HAP-1 (cell line): ENCODE measurements around the gene CCDC112.

Source experiments
- DNase-seq, 2 experiments: peaks; one replicate each; pipeline ENCODE4 v3.0.0-alpha.2; 2016 to 2020; ENCODE audit warnings: low spot score in 2 of 2
- H3K27me3 ChIP-seq: fragments of 250-450 bp; sonication (Bioruptor Pico); 2 replicates; pipeline ENCODE4 v1.5.1; 2020; ENCODE audit warnings: low read depth, mild to moderate bottlenecking, moderate library complexity
- H3K36me3 ChIP-seq: fragments of 250-450 bp; sonication (Bioruptor Pico); replicated peaks from 2 replicates; pipeline ENCODE4 v1.5.1; 2020; ENCODE audit warnings: mild to moderate bottlenecking
- H3K4me1 ChIP-seq: fragments of 250-450 bp; sonication (Bioruptor Pico); 2 replicates; pipeline ENCODE4 v1.5.1; 2020; ENCODE audit warnings: mild to moderate bottlenecking
- H3K4me3 ChIP-seq: fragments of 250-450 bp; sonication (Bioruptor Pico); 2 replicates; pipeline ENCODE4 v1.5.1; 2020; ENCODE audit warnings: mild to moderate bottlenecking, moderate library complexity
- H3K9me3 ChIP-seq: fragments of 250-450 bp; sonication (Bioruptor Pico); 2 replicates; pipeline ENCODE4 v1.5.1; 2020; ENCODE audit warnings: mild to moderate bottlenecking, moderate library complexity
- in situ Hi-C: fragments of 300-500 bp; cut with MboI; formaldehyde crosslinking; loops from 3 replicates; pipeline ENCODE4 v1.14.3; 2020; ENCODE audit warnings: low sequenced_read_pairs, inconsistent platforms, mixed read lengths

Gene CCDC112

DNA sequence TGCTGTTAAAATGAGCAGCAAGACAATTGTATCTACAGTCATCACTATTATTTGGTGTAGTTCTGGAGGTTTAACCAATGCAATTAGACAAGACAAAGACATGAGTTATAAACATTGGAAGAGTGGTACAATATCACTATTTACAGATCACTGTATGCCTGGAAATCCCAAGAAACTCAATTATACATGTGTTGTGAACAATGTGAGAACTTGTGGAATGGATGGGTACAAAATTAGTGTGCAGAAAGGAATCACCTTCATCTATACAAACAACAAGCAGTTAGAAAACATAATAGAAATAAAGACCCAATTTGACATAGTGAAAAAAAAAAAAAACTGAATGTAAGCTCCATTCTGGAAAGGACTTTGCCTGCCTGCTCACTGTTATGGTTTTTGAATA lies 12.4 kb upstream of the CCDC112 start:
- H3K27me3 ChIP-seq: no peaks in the 10 kb centered on the region
- H3K4me1 ChIP-seq: no peaks in the 10 kb centered on the region
- in situ Hi-C loops: loop anchor here (25.0 kb wide), 1 partner anchor 503 kb away; the partner anchor contains the start of gene CDO1
- no peaks in the 10 kb centered on the region for H3K9me3 ChIP-seq
- H3K4me3 ChIP-seq: no peak overlapping the region
- no peaks in the 10 kb centered on the region for H3K36me3 ChIP-seq
- DNase-seq: no peak

DNA sequence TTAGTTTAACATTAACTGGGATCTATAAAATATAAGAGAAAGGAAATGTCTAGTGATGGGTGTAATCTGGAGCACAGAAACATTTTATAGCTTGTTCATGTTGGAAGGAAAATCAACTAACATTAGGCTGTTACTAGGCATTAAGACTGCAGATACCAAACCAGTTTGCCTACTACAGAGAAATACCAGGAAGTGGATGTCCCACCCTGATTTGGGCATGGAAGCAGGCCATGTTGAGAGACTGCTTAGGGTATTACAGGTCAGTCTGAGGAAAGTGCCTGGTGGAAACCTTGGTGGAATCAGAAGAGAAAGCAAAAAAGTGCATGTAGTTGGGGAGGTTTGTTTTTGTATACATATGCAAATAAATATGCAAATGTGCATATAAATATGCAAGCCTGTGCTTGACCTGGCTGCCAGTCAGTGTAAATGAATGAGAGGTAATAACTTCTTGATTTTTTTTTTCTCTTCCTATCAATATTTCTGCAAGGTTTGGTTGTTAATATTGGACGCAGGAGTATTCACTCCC lies 9.6 kb upstream of the CCDC112 start:
- H3K36me3 ChIP-seq: no peaks in the 10 kb centered on the region
- no peaks in the 10 kb centered on the region for H3K27me3 ChIP-seq
- in situ Hi-C loops: loop anchor here (25.0 kb wide), 1 partner anchor 506 kb away; the partner anchor contains the start of gene CDO1
- no peaks in the 10 kb centered on the region for H3K4me1 ChIP-seq
- H3K4me3 ChIP-seq: no peak overlapping the region
- H3K9me3 ChIP-seq: no peaks in the 10 kb centered on the region
- no peak for DNase-seq

GRCh38 chr5:115304496-115304895 lies 8.0 kb upstream of the CCDC112 start:
- no peaks in the 10 kb centered on the region for H3K27me3 ChIP-seq
- no peaks in the 10 kb centered on the region for H3K36me3 ChIP-seq
- H3K4me1 ChIP-seq: no peaks in the 10 kb centered on the region
- H3K4me3 ChIP-seq: no peak overlapping the region
- H3K9me3 ChIP-seq: no peaks in the 10 kb centered on the region
- in situ Hi-C loops: loop anchor here (25.0 kb wide), 1 partner anchor 508 kb away; the partner anchor contains the start of gene CDO1
- no peak for DNase-seq

DNA sequence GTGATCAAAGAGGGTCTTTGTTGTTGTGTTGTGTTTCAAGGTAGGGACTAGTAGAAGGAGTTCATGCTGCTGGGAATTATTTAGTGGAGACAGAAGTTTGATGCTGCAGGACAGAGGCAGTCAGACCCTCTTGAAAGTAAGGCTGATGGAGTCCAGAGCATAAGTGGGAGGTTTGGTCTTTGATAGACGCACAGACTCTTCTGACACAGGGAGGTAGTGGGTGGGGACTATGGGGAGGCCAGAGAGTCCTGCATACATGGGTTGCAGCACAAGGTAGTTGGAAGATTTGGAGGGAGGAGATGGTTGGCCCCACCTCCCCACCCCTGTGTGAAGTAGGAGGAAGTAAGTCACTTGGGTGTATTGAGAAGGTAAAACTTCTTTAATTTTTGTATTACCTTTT lies 2.4 kb upstream of the CCDC112 start:
- H3K9me3 ChIP-seq: no peaks in the 10 kb centered on the region
- no peaks in the 10 kb centered on the region for H3K36me3 ChIP-seq
- no peaks in the 10 kb centered on the region for H3K27me3 ChIP-seq
- peaks cover 5% of the 10 kb centered on the region; the same call in 1 of the 2 replicates for H3K4me1 ChIP-seq
- DNase-seq: no peak
- H3K4me3 ChIP-seq: no peak overlapping the region
- in situ Hi-C loops: loop anchor here (25.0 kb wide), 1 partner anchor 763 kb away; no protein-coding TSS in a partner anchor

GRCh38 chr5:115297031-115297430 lies 577 bp upstream of the CCDC112 start:
- no peak overlapping the region for H3K4me3 ChIP-seq
- no peaks in the 10 kb centered on the region for H3K9me3 ChIP-seq
- H3K36me3 ChIP-seq: no peaks in the 10 kb centered on the region
- H3K4me1 ChIP-seq: peaks cover 5% of the 10 kb centered on the region; the same call in 1 of the 2 replicates
- H3K27me3 ChIP-seq: no peaks in the 10 kb centered on the region
- in situ Hi-C loops: loop anchor here (25.0 kb wide), 1 partner anchor 765 kb away; no protein-coding TSS in a partner anchor
- DNase-seq: no peak

DNA sequence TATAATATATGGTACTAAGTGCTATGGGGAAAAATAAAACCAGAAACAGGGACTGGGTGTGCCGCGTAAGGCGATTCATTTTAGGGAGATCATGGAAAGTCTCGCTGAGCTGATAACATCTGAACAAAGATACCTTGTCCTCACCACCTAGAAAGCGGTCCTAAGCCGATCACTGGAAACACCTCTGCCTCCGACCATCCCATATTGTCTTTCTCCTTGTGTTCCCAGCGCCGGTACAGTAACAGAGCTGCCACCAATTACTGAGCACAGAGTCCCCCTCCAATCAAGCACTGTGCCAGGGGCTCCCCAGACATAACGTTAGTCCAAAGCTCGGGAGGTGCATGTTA lies 704 bp downstream of the CCDC112 start:
- no peak for DNase-seq
- no peaks in the 10 kb centered on the region for H3K9me3 ChIP-seq
- peak overlapping the region; percentile 58 for H3K4me3 ChIP-seq
- H3K27me3 ChIP-seq: no peaks in the 10 kb centered on the region
- in situ Hi-C loops: loop anchor here (25.0 kb wide), 1 partner anchor 767 kb away; no protein-coding TSS in a partner anchor
- peaks cover 5% of the 10 kb centered on the region; the same call in 1 of the 2 replicates for H3K4me1 ChIP-seq
- H3K36me3 ChIP-seq: no peaks in the 10 kb centered on the region

- Histone ChIP-seq H3K9me3 (no peaks in the 10 kb centered on the region), H3K4me1 (peaks cover 5% of the 10 kb centered on the region; the same call in 1 of the 2 replicates), H3K27me3 (no peaks in the 10 kb centered on the region), H3K36me3 (no peaks in the 10 kb centered on the region), H3K4me3 (no peak overlapping the region)
- in situ Hi-C loops: loop anchor here (25.0 kb wide), 1 partner anchor 771 kb away; no protein-coding TSS in a partner anchor
- DNase-seq: no peak
These were observed 5.1 kb downstream of the CCDC112 start for GRCh38 chr5:115291397-115291796.

- in situ Hi-C loops: loop anchor here (25.0 kb wide), 1 partner anchor 773 kb away; no protein-coding TSS in a partner anchor
- no peaks in the 10 kb centered on the region for H3K9me3 ChIP-seq
- DNase-seq: no peak
- no peaks in the 10 kb centered on the region for H3K4me1 ChIP-seq
- no peak overlapping the region for H3K4me3 ChIP-seq
- H3K36me3 ChIP-seq: no peaks in the 10 kb centered on the region
- no peaks in the 10 kb centered on the region for H3K27me3 ChIP-seq
These were observed 7.3 kb downstream of the CCDC112 start for GRCh38 chr5:115289104-115289503.

DNA sequence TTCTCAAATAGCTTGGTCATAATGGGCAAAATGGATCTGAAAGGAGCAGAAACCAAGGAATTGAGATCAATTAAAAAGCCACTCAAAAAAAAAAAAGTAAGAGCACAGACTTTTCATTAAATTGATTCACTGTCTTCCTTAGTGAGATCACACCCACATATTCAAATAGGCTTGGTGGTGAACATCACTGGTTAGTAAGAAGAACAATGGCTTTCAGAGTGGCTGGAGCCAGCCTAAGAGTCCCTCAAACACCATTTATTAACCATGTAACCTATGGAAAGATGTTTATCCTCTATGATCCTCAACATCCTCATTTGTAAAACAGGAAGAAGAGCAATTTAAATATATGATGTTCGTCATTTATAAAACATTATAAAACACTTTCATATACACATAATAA lies 12.4 kb downstream of the CCDC112 start:
- Histone ChIP-seq H3K9me3 (no peaks in the 10 kb centered on the region), H3K36me3 (no peaks in the 10 kb centered on the region), H3K27me3 (no peaks in the 10 kb centered on the region), H3K4me1 (no peaks in the 10 kb centered on the region), H3K4me3 (no peak overlapping the region)
- in situ Hi-C loops: loop anchor here (25.0 kb wide), 1 partner anchor 778 kb away; no protein-coding TSS in a partner anchor
- no peak for DNase-seq

DNA sequence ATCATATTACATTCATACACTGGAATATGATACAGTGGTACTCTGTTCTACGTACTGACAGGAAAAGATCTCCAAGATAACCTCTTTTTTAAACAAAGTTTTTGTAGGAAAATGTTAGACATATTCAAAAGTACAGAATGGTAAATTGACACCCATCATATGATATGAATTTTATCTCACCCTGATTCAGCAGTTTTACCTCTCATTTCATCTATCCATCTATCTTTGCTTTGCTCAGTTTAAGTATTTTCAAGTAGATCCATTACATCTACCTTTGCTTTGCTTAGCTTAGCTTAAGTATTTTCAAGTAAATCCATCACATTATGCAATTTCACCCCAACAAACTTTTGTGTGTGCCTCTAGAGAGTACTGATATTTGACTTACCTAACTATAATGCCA lies 14.3 kb downstream of the CCDC112 start:
- no peak overlapping the region for H3K4me3 ChIP-seq
- H3K4me1 ChIP-seq: no peaks in the 10 kb centered on the region
- no peaks in the 10 kb centered on the region for H3K36me3 ChIP-seq
- no peaks in the 10 kb centered on the region for H3K27me3 ChIP-seq
- H3K9me3 ChIP-seq: no peaks in the 10 kb centered on the region
- in situ Hi-C loops: loop anchor here (25.0 kb wide), 1 partner anchor 780 kb away; no protein-coding TSS in a partner anchor
- DNase-seq: no peak

GRCh38 chr5:115274584-115274983 lies 21.9 kb downstream of the CCDC112 start:
- no peak for DNase-seq
- Histone ChIP-seq H3K36me3 (peaks cover 7% of the 10 kb centered on the region; the same call in 1 of the 2 replicates), H3K9me3 (no peaks in the 10 kb centered on the region), H3K4me1 (no peaks in the 10 kb centered on the region), H3K27me3 (no peaks in the 10 kb centered on the region), H3K4me3 (no peak overlapping the region)
- in situ Hi-C loops: no loop called here

DNA sequence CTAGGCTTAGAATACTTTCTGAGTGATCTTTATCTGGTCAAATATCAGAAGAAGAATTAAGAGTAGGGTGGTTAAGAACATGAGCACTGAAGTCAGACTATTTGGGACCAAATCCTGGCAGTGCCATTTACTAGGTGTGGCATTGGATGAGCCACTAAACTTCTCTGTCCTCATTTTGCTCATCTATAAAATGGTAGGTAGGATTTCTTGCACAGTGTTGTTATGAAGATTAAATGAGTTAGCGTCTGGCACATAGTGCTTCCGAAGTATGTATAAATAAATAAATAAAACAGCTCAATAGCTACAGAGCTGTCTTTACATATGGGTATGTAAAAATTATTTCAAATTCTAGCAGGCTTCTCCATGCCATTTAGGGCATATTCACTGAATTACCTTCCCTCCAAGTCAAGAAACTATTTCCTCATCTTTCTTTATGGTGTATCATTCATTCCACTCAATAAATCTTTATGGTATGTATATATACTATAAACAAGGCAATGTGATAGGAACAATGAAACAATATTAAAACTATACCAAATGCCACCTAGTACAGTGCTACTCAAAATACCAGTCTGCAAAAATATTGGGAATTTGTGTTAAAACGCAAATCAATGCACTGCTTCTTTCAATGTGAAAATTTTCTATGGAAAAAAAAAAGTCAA lies 24.0 kb downstream of the CCDC112 start:
- Histone ChIP-seq H3K36me3 (peaks cover 11% of the 10 kb centered on the region; the same call in 1 of the 2 replicates), H3K27me3 (no peaks in the 10 kb centered on the region), H3K4me3 (no peak overlapping the region), H3K4me1 (no peaks in the 10 kb centered on the region), H3K9me3 (no peaks in the 10 kb centered on the region)
- in situ Hi-C loops: no loop called here
- DNase-seq: no peak

DNA sequence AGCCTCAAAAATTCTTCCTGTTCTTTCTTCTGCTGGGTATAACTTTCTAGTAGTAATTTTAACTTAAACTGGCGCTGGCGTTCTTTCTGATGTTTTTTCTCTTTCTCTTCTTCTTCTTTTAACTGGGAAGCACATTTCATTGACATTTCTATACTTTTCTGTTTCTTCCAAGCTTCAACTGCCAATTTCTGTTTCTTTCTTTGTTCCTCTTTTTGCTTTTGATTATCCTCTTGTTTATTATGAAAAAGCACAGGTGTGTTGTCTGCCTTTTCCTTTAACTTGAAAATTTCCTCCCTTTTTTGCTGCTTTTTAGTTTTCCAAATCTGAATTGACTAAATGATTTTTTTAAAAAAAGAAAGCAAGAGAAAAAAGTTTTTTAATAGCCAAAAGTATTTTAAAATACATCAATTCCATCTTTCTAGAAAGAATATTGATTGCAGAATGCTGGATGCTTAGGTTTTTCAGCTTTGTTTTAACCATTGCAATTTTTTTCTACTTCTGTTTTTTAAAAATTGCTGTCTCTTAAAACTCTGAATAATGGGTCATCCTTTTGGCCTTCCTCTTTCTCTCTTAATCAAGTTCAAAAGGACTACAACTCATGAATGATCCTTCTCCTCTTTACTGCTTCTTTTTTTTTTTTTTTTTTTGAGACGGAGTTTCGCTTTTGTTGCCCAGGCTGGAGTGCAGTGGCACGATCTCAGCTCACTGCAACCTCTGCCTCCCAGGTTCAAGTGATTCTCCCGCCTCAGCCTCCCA lies 25.0 kb downstream of the CCDC112 start:
- in situ Hi-C loops: no loop called here
- Histone ChIP-seq H3K27me3 (no peaks in the 10 kb centered on the region), H3K4me3 (no peak overlapping the region), H3K4me1 (no peaks in the 10 kb centered on the region), H3K36me3 (peaks cover 11% of the 10 kb centered on the region; the same call in 1 of the 2 replicates), H3K9me3 (no peaks in the 10 kb centered on the region)
- no peak for DNase-seq
